HepG2 (cell line): ENCODE measurements around the gene IL11RA. TPM values are rescaled to one million over a fixed set of nuclear protein-coding genes. Genes with fewer than 3 reads are reported as not detected.
A peak's percentile ranks its signal among the peaks of the same experiment; 100 is the strongest.

Experiments
- AHDC1 ChIP-seq: sonication (generic); formaldehyde crosslinking; IDR thresholded peaks from 2 replicates; pipeline ENCODE4 v1.5.1; 2020; ENCODE audit warnings: mild to moderate bottlenecking, missing genetic modification reagents, borderline replicate concordance
- BORCS8-MEF2B ChIP-seq: sonication (generic); formaldehyde crosslinking; IDR thresholded peaks from 2 replicates; pipeline ENCODE4 v1.8.0; 2022; ENCODE audit warnings: mild to moderate bottlenecking, missing genetic modification reagents
- CEBPG ChIP-seq: IDR thresholded peaks from 2 replicates; pipeline ENCODE4 v1.6.1; 2016
- CREBL2 ChIP-seq: sonication (generic); formaldehyde crosslinking; IDR thresholded peaks from 2 replicates; pipeline ENCODE4 v1.8.1; 2023; ENCODE audit warnings: missing genetic modification reagents, mild to moderate bottlenecking, borderline replicate concordance
- ERF ChIP-seq: IDR thresholded peaks from 2 replicates; pipeline ENCODE4 v1.6.1; 2018; ENCODE audit warnings: missing biosample characterization, missing genetic modification reagents
- FOXA1 ChIP-seq, 2 experiments: fragments of 450-650 bp in 1 of 2; sonication (generic) in 1 of 2; formaldehyde crosslinking in 1 of 2; IDR thresholded peaks; 2 replicates each; pipeline versions ENCODE4 v1.4.0 to v1.6.1; 2016 to 2020; ENCODE audit warnings: missing genetic modification reagents in 1 of 2
- KAT7 ChIP-seq: IDR thresholded peaks from 2 replicates; pipeline ENCODE4 v1.6.1; 2018; ENCODE audit warnings: borderline replicate concordance, missing compliant biosample characterization
- NRL ChIP-seq: sonication (generic); formaldehyde crosslinking; IDR thresholded peaks from 2 replicates; pipeline ENCODE4 v1.5.0; 2020; ENCODE audit warnings: missing genetic modification reagents, mild to moderate bottlenecking, moderate library complexity, borderline replicate concordance
- PRDM10 ChIP-seq: sonication (generic); formaldehyde crosslinking; IDR thresholded peaks from 2 replicates; pipeline ENCODE4 v1.4.0; 2020; ENCODE audit warnings: low read depth, missing genetic modification reagents
- TRAFD1 ChIP-seq: sonication (generic); formaldehyde crosslinking; IDR thresholded peaks from 2 replicates; pipeline ENCODE4 v1.5.1; 2020; ENCODE audit warnings: missing genetic modification reagents, mild to moderate bottlenecking, borderline replicate concordance
- UBTF ChIP-seq: sonication (generic); formaldehyde crosslinking; IDR thresholded peaks from 2 replicates; pipeline ENCODE4 v1.4.0; 2020; ENCODE audit warnings: mild to moderate bottlenecking, missing genetic modification reagents
- ZMYM4 ChIP-seq: sonication (generic); formaldehyde crosslinking; IDR thresholded peaks from 2 replicates; pipeline ENCODE4 v1.8.1; 2023; ENCODE audit warnings: mild to moderate bottlenecking, missing genetic modification reagents
- ZNF430 ChIP-seq: sonication (generic); formaldehyde crosslinking; IDR thresholded peaks from 2 replicates; pipeline ENCODE4 v1.9.0; 2021; ENCODE audit warnings: mild to moderate bottlenecking, missing genetic modification reagents
- ZNF7 ChIP-seq: IDR thresholded peaks from 2 replicates; pipeline ENCODE4 v1.6.1; 2016; ENCODE audit warnings: missing biosample characterization, missing genetic modification reagents
- polyA plus RNA-seq, 8 experiments: library from polyadenylated mRNA; depleted of rRNA in 3 of 8; stranded (reverse) in 7 of 8; unstranded in 1 of 8; fragments of >200 nt; fragmentation: Illumina TruSeq in 4 of 8; extraction: Trizol in 4 of 8; gene quantifications; 2 replicates each; pipeline versions ENCODE4 v1.2.1 to v1.2.3, GENCODE V29; 2011 to 2016; ENCODE audit warnings: low read depth in 4 of 8, missing spikeins in 1 of 8, mixed read lengths in 1 of 8; ENCODE audit not compliant: insufficient read depth in 1 of 8
- total RNA-seq, 5 experiments: library from RNA; depleted of rRNA; stranded (reverse); fragments of >200 nt; fragmentation: Illumina TruSeq; extraction: Trizol; gene quantifications; 2 replicates each; pipeline ENCODE4 v1.2.3, GENCODE V29; 2016; ENCODE audit warnings: low read depth in 1 of 5

Gene IL11RA
- total and polyA plus RNA-seq, 2 of the 13 experiments (the other 11 are each of a cell fraction or from before 2014, with no cell fraction given), result 2.0 to 4.2 TPM

GRCh38 chr9:34646211-34647083, 5.5 kb upstream of the IL11RA start, which contains the start of gene GALT (continued):
- TF ChIP-seq UBTF (CRISPR knock-in tag) (peak; percentile 91), FOXA1 (IDR thresholded peaks at IDR 0.05) (no peak), FOXA1 (CRISPR knock-in tag; IDR thresholded peaks at IDR 0.05) (peak; percentile 71), TRAFD1 (CRISPR knock-in tag) (no peak; the same call in 1 of the 2 replicates), KAT7 (peak; percentile 41; the same call in 1 of the 2 replicates), NRL (peak; percentile 92), ZNF7 (CRISPR knock-in tag) (no peak), ZMYM4 (CRISPR knock-in tag) (peak; percentile 34), ZNF430 (peak; percentile 33; the same call in 1 of the 2 replicates), CREBL2 (no peak), AHDC1 (CRISPR knock-in tag) (peak; percentile 56; the same call in 1 of the 2 replicates), PRDM10 (CRISPR knock-in tag) (peak; percentile 93), BORCS8-MEF2B (CRISPR knock-in tag) (no peak), CEBPG (peak; percentile 33; the same call in 1 of the 2 replicates), ERF (CRISPR knock-in tag) (peak; percentile 80)
